M059J (cell line): ENCODE data around the gene PDE1C. TPM values are rescaled to one million over a fixed set of nuclear protein-coding genes. Genes with fewer than 3 reads are reported as not detected.

Experiments used
- DNase-seq: peaks from one replicate; pipeline ENCODE4 v3.0.0-alpha.2; 2012; ENCODE audit warnings: low read depth
- total RNA-seq: library from RNA; depleted of rRNA; stranded (reverse); fragments of >200 nt; shearing (Covaris generic); gene quantifications from 2 replicates; pipeline ENCODE4 v1.2.3, GENCODE V29; 2014; rRNA removed

Gene PDE1C
- total RNA-seq: 43.5 and 70.6 TPM in 2 replicates

DNA sequence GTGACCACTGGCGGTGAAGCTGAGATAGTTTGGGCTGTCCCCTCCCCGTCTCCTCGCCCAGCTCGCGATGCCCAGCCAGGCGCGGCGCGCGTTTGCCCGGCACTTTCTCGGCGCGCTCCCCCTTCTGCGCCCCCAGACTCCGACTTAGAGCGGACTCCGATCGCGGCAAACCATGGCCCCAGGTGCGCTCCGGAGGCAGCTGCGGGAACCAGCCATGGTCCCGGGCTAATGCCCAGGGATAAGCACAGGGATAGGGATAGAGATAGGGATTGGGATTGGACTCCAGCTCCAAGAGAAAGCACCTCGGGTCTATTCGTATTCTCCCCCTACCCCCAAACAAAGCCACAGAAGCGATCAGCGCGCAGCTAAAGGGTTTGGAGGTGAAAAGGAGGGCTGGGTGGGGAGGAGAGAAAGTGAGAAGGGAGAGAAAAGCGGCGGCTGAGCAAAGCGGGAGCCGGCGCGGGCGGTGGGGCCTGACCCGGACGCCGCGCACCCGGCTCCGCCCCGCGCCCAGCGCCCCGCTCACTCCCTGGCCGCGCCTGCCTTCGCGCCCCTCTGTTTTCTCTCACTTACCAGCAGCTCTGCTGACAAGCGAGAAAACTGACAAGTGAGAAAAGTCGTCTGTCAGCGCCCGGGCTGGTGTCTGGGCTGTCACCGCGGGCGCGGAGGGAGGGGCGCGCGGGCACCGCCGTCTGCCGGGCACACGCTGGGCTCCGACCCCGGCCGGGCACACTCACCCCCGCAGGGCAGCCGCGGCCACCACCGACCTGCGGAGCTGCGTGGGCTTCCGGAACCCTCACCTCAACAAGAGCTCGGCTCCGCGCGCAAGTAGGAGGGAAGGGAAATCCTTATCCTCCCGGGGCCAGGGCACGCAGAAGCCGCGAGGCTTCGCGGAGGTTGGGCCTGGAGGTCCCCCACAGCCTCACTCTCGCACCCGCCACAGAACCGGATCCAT lies at the start of gene PDE1C:
Gene PDE1C (minus strand): TSS at position 2 of the 955 bp plus-strand sequence.
- peak; percentile 71 for DNase-seq

GRCh38 chr7:32119790-32120196 lies 49.6 kb upstream of the PDE1C start:
- DNase-seq: no peak

GRCh38 chr7:32117837-32118236 lies 47.6 kb upstream of the PDE1C start:
- no peak for DNase-seq

GRCh38 chr7:32116436-32116835 lies 46.2 kb upstream of the PDE1C start:
- peak; percentile 43 for DNase-seq

GRCh38 chr7:32115831-32116230 lies 45.6 kb upstream of the PDE1C start:
- peak; percentile 99 for DNase-seq

- DNase-seq: peak; percentile 90
Measured at GRCh38 chr7:32108651-32109050, 38.4 kb upstream of the PDE1C start.

DNA sequence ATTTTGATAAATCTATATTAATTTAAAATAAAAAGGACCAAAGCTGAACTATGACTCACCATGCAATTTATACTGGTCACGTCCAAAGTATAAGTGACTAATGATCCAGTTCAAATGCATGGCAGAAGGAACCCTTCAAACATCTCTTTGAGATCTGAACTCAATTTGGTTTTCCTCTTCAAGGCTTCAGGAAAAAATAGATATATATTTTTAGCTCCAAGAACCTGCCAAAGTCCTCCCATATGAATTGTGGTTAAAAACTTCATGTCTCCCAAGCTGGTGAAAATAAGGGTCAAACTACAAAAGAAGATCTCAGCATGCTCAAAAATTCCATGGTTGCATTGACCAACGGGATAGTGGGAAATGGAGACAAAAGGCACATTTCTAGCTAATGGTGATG lies 34.6 kb upstream of the PDE1C start:
- peak; percentile 29 for DNase-seq

DNA sequence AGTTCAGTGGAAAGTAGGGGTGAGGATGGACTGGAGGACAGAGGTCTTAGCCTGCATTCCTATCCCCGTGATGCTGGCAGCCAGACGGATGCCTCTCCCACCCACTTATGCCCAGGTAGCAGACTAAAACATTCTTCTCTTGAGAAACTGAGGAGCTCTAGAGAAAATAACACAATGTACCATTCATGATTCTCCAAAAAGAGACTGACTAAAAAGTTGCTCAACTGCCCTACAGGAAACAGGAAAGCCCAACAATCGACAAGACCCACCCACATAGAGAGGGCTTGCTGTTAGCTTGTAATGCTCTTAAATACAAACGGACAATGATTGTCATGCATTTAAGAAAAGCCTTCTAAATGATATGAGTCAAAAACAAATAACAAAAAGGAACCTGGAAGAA lies 33.2 kb upstream of the PDE1C start:
- no peak for DNase-seq

DNA sequence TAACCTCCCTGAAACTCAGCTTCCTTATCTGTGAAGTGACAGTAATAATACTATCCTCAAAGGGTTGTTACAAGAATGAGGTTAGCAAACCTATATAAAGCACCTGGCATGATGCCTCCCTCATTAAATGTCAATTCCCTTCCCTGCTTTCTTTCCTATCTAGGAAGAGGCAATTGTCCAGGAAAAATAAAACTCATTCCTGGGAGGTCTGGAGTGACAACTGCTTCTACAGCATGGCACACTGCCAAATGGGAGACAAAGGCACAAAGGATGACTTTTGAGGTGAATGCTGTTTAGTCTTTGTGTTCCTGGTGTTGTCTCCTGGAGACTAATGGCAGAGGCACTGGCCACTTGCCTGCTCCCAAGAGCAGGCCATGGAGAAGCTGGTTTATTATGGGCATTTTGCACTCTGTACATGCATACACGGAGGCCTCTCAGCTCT lies 32.2 kb upstream of the PDE1C start:
- peak; percentile 85 for DNase-seq

DNA sequence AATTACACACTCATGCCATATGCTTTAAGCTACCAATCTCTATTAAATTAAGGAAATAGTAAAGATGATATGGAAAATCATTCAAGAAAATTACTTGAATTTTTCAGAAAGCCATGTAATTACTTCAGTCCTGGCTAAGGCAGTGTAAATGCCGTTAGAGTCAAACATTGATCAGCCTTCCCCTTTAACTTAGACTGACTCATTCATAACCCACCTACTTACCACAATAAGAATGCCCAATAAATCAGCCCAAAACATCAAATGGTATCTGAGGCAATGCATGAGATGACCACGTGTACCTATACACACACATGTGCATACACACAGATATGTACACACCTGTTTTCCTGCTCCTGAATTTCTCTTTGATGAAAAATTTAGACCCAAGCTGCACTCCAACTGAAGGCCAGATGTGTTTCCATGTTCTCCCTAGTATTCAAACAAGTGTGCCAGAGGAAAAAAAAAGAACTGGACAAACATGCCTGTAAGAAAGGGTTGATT lies 30.2 kb upstream of the PDE1C start:
- no peak for DNase-seq

DNA sequence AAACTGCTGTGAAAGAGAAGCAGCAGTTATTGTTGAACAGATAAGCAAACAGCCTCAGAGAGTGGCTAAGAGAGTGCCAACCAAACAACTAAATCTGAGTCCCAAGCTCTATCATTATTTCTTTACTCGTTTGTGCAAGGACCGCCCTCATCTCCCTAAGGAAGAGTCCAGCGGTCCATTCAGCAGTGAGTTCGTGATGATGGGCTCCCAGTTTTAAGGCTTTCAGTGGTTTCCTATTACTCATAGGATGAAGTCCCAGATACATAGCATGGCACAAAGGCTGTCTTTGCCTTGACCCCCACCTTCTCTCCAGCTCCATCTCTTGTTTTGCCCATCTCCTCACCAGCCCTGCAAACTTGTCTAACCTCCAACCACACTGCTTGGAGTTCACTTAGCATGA lies 24.3 kb upstream of the PDE1C start:
- DNase-seq: peak; percentile 64

- peak; percentile 100 for DNase-seq
Measured at GRCh38 chr7:32093415-32094408, 23.5 kb upstream of the PDE1C start.

GRCh38 chr7:32092346-32092745 lies 22.1 kb upstream of the PDE1C start:
- no peak for DNase-seq

GRCh38 chr7:32091608-32092210 lies 21.5 kb upstream of the PDE1C start:
- peak; percentile 55 for DNase-seq

DNA sequence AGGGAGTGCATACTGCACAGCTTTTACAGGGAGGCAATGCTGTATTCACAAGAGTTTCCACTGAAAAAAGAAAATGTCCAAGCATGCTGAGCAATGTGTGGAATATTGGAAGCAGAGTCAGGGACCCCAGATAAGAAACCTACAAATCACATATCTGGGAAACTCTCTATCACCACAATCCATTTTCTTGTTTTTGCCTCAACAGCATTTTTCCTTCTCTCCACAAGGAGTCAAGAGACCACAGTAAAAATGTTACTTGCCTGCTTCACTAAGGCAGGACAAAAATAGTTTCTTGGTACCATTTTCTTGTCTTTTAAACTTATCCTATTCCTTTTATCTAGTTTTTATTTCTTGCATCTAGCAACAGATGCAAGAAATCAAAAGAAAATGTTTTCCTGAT lies 19.5 kb upstream of the PDE1C start:
- DNase-seq: no peak

DNA sequence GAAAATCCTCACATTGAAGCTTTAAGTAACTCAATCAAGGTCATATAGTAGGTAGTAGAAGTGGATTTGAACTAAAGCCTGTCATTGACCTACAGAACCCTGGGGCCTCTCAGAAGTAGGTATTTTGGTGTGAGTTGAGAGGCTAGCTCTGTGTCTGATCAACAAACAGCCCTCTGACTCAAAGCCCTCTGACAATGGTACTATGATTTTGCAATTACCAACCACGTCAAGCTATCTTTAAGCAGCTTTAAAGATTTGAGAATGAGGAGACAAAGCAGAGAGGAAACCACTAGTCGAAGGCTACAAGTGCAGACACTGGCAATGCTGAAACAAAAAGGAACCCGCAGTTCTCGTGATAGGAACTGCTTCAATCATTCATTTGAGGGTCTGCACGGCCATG lies 19.0 kb upstream of the PDE1C start:
- DNase-seq: no peak

DNA sequence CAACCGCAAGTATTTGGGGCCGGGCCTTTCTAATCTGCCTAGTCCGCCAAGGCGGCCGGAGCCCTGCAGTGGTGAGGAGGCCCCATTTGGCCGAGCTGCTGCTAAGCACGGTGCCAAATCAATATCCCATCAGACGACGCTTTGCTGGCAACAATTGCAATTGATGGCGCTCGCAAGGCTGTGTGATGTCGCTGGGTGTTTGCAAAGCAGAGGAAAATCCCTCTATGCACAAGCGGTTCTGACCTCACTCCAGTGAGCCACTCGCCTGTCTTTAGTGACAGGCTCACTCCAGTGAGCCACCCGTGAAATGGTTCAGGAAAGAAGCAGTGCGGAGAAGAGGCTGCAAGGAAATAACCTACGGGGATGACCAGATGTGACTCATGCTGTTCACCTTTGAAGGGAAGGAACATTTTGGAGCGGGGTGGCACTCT lies 18.3 kb upstream of the PDE1C start:
- DNase-seq: no peak

- no peak for DNase-seq
Measured at GRCh38 chr7:32079510-32079909, 9.3 kb upstream of the PDE1C start.

GRCh38 chr7:32078824-32079223 lies 8.6 kb upstream of the PDE1C start:
- no peak for DNase-seq

DNA sequence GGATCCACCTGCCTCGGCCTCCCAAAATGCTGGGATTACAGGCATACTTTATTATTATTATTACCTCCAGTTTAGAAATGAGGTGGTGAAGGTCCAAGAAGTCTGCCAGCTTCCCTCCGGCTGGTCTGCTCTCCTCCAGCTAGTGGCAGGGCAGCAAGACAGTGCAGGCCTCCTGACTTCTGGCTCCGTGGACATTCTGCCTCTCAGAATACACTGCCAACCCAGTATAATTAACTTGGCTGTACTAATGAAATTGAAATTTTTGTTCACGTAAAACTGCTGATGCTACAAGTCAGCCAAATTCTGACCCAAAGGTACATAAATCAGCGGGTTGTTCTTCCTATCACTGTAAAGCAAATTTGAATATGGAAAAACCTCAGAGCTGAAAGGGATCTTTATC lies 7.6 kb upstream of the PDE1C start:
- DNase-seq: no peak

GRCh38 chr7:32076802-32077201 lies 6.6 kb upstream of the PDE1C start:
- DNase-seq: peak; percentile 87

GRCh38 chr7:32075612-32076011 lies 5.4 kb upstream of the PDE1C start:
- no peak for DNase-seq
